ENCODE results near the gene CACNA1S. TPM values are rescaled to one million over a fixed set of nuclear protein-coding genes. Genes with fewer than 3 reads are reported as not detected.

The CACNA1S gene
- total RNA-seq, 2 experiments from 2014 or later = not detected

GRCh38 chr1:201016211-201016651 is 96.0 kb downstream of the CACNA1S start:
- H3K4me2 ChIP-seq (ENCODE audit: low read length) = 0 out of 2 replicates have a peak overlapping the region, but pooled peaks have one; percentile 12
- TF ChIP-seq CTCF (conservative IDR thresholded peaks at IDR 0.05; ENCODE audit: low read length) (no peak), EZH2phosphoT487 (IDR thresholded peaks at IDR 0.05; ENCODE audit: borderline replicate concordance, low read depth, low read length) (no peak)
- no TSS peak for BruUV-seq (replicated peaks)
- no peaks in the 10 kb centered on the region for H3K36me3 ChIP-seq (ENCODE audit: insufficient read depth, low read length)
- H3K27ac ChIP-seq (ENCODE audit: low read depth, low read length, poor library complexity, severe bottlenecking) = no peak overlapping the region
- no peak overlapping the region for H2AFZ ChIP-seq (ENCODE audit: low read length)
- DNase-seq (ENCODE audit: low spot score) = no peak
- H3K4me1 ChIP-seq (ENCODE audit: insufficient read depth, low read length, poor library complexity, severe bottlenecking) = peaks cover 65% of the 10 kb centered on the region
- no peaks in the 10 kb centered on the region for H3K9me2 ChIP-seq (ENCODE audit: insufficient read depth, low read length)
- ChIA-PET POLR2A (interaction anchor here (0.8 to 1.5 kb wide), 6 partner anchors 9 to 678 kb away, joined by 3 to 8 read pairs (median 4); partner anchors contain the start of gene DDX59), CTCF (ENCODE audit: unreplicated experiment) (interaction anchor here (1.1 kb wide), 1 partner anchor 37 kb away, joined by 5 read pairs; no protein-coding TSS in a partner anchor)
- peaks cover 24% of the 10 kb centered on the region for H3K79me2 ChIP-seq (ENCODE audit: insufficient read depth, low read depth, low read length)
- intact Hi-C loops (cut with micrococcal nuclease; ENCODE audit: unreplicated experiment) = no loop called here
- H4K20me1 ChIP-seq (ENCODE audit: insufficient read depth, low read length) = no peaks in the 10 kb centered on the region
- H3K4me3 ChIP-seq (ENCODE audit: low read depth, low read length, poor library complexity, severe bottlenecking) = no peak overlapping the region
- H3K9me3 ChIP-seq (ENCODE audit: low read length) = no peaks in the 10 kb centered on the region

- TF ChIP-seq CTCF (conservative IDR thresholded peaks at IDR 0.05; ENCODE audit: low read length) (no peak), EZH2phosphoT487 (IDR thresholded peaks at IDR 0.05; ENCODE audit: borderline replicate concordance, low read depth, low read length) (no peak)
- Histone ChIP-seq H2AFZ (ENCODE audit: low read length) (no peak overlapping the region), H3K4me2 (ENCODE audit: low read length) (0 out of 2 replicates have a peak overlapping the region, but pooled peaks have one; percentile 12), H3K9me2 (ENCODE audit: insufficient read depth, low read length) (no peaks in the 10 kb centered on the region), H3K9me3 (ENCODE audit: low read length) (no peaks in the 10 kb centered on the region), H3K79me2 (ENCODE audit: insufficient read depth, low read depth, low read length) (peaks cover 18% of the 10 kb centered on the region), H3K27ac (ENCODE audit: low read depth, low read length, poor library complexity, severe bottlenecking) (no peak overlapping the region), H3K4me1 (ENCODE audit: insufficient read depth, low read length, poor library complexity, severe bottlenecking) (peaks cover 59% of the 10 kb centered on the region), H3K36me3 (ENCODE audit: insufficient read depth, low read length) (no peaks in the 10 kb centered on the region), H4K20me1 (ENCODE audit: insufficient read depth, low read length) (no peaks in the 10 kb centered on the region), H3K4me3 (ENCODE audit: low read depth, low read length, poor library complexity, severe bottlenecking) (no peak overlapping the region)
- peak; percentile 15 for DNase-seq (ENCODE audit: low spot score)
- no TSS peak for BruUV-seq (replicated peaks)
- intact Hi-C loops (cut with micrococcal nuclease; ENCODE audit: unreplicated experiment) = no loop called here
- CTCF ChIA-PET (ENCODE audit: unreplicated experiment) = interaction anchor here (0.6 to 1.3 kb wide), 4 partner anchors 9 to 36 kb away, joined by 3 to 12 read pairs (median 6); no protein-coding TSS in a partner anchor
- POLR2A ChIA-PET = interaction anchor here (0.8 to 1.5 kb wide), 5 partner anchors 9 to 677 kb away, joined by 3 to 8 read pairs (median 3); partner anchors contain the start of gene DDX59
Measured at GRCh38 chr1:201015551-201016091, 96.6 kb downstream of the CACNA1S start.

- TF ChIP-seq CTCF (conservative IDR thresholded peaks at IDR 0.05; ENCODE audit: low read length) = no peak
- no peak for TF ChIP-seq EZH2phosphoT487 (IDR thresholded peaks at IDR 0.05; ENCODE audit: borderline replicate concordance, low read depth, low read length)
- BruUV-seq (replicated peaks) = no TSS peak
- intact Hi-C loops (cut with micrococcal nuclease; ENCODE audit: unreplicated experiment) = no loop called here
Measured at GRCh38 chr1:201014816-201015200, 97.4 kb downstream of the CACNA1S start.

More at GRCh38 chr1:201014816-201015200, 97.4 kb downstream of the CACNA1S start:
- Histone ChIP-seq H3K36me3 (ENCODE audit: insufficient read depth, low read length) (no peaks in the 10 kb centered on the region), H3K79me2 (ENCODE audit: insufficient read depth, low read depth, low read length) (peaks cover 16% of the 10 kb centered on the region), H3K4me2 (ENCODE audit: low read length) (no peak overlapping the region), H4K20me1 (ENCODE audit: insufficient read depth, low read length) (no peaks in the 10 kb centered on the region), H3K4me3 (ENCODE audit: low read depth, low read length, poor library complexity, severe bottlenecking) (no peak overlapping the region), H3K4me1 (ENCODE audit: insufficient read depth, low read length, poor library complexity, severe bottlenecking) (peaks cover 51% of the 10 kb centered on the region), H3K27ac (ENCODE audit: low read depth, low read length, poor library complexity, severe bottlenecking) (no peak overlapping the region), H3K9me2 (ENCODE audit: insufficient read depth, low read length) (no peaks in the 10 kb centered on the region), H2AFZ (ENCODE audit: low read length) (no peak overlapping the region), H3K9me3 (ENCODE audit: low read length) (no peaks in the 10 kb centered on the region)
- ChIA-PET POLR2A (interaction anchor here (0.5 to 1.5 kb wide), 4 partner anchors 10 to 1104 kb away, joined by 3 to 8 read pairs (median 4); no protein-coding TSS in a partner anchor), CTCF (ENCODE audit: unreplicated experiment) (interaction anchor here (1.3 kb wide), 2 partner anchors 11 to 35 kb away, joined by 7 to 12 read pairs; no protein-coding TSS in a partner anchor)
- no peak for DNase-seq (ENCODE audit: low spot score)
